Activated T-cell treated with anti-CD3 and anti-CD28 coated beads, Interleukin-2, amount 50 U/mL, for 48 hours (primary cell): ENCODE results near the gene MYL4.
"Not testable (repeated sequence)": the region's sequence is repeated elsewhere in the genome, so short reads cannot be mapped to it uniquely, and the experiment has no call there.

Experiments
- DNase-seq, 2 experiments: peaks; one replicate each; pipeline ENCODE4 v3.0.0-alpha.2; 2020

Gene MYL4

DNA sequence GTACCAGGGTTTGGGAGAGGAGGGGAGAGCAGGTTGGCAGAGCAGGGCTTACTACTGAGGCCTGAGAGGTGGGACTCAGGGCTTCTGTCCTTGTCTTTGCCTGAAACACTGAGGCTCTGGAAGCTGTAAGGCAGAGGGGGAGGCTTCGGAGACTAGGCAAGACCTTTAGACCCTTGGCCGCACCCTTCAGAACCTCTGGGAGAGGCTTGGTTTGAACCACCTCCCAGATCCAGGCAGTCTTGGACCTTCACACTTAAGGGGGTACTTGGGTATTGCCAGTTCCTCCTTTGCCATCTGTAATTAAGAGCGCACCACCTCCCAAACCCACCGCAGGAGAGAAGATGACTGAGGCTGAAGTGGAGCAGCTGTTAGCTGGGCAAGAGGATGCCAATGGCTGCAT is 12.9 kb downstream of the MYL4 start:
- no peak for DNase-seq

DNA sequence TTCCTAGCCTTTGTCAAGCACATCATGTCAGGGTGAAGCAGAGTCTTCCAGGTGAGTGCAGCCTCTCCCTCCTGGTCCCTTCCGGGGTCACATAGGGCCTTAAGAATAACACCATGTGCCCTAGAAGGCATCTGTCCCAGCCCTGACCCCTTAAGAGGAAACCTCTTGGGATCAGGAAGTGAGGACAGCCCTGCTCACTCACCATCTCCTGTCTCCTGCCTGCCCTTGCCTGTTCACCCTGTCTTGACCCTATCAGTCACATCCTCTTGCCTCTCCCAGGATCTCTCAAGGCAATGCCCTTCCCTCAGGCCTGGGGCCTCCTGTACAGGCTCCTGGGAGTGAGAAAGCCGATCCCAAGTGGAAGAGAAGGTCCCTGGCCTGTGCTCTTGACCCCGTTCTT is 13.9 kb downstream of the MYL4 start:
- no peak for DNase-seq

DNA sequence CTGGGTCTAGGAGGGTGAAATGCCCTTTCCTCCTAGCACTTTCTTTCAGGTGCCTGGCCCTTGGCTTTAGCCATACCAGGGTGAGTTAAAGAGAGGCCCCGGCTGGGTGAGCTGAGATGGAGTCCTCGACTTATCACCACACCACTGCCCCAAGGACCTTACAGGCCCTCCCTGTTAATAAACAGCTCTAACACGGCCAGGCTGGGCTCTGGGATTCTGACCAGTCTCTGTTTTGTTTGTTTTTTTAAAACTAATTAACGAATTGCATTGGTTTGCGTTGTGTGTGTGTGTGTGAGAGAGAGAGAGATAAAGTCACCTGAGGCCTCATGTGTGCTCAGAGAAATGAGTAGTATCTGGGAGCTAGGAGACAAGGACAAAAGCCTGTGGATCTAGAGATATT is 14.3 kb downstream of the MYL4 start:
- DNase-seq = no peak

DNA sequence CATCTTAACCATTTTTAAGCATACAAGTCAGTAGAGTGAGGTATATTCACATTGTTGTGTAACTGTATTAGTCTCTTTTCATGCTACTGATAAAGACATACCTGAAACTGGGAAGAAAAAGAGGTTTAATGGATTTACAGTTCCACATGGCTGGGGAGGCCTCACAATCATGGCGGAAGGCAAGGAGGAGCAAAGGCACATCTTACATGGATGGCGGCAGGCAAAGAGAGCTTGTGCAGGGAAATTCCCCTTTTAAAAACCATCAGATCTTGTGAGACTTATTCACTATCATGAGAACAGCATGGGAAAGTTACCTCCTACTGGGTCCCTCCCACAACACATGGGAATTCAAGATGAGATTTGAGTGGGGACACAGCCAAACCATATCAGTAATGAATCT is 14.9 kb downstream of the MYL4 start:
- DNase-seq = not testable (repeated sequence)

DNA sequence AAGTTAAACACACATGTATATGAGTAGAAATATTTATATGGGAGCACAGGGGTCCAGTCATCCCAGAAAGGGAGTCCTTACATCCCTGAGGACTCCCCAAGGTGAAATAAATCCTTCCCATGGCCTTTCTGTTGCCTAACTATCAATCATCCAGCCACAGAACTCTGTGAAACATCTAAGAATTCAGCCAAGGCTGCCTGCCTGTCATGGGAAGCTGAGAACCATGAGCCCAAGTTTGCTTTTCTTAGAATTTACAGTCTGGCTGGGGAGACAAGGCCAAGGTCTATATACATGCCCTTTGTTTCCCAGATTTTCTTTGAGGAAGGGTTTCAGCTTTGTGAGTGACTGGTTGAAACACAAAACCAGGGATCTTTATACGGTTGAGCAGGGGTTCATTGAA is 15.8 kb downstream of the MYL4 start:
- DNase-seq = no peak

DNA sequence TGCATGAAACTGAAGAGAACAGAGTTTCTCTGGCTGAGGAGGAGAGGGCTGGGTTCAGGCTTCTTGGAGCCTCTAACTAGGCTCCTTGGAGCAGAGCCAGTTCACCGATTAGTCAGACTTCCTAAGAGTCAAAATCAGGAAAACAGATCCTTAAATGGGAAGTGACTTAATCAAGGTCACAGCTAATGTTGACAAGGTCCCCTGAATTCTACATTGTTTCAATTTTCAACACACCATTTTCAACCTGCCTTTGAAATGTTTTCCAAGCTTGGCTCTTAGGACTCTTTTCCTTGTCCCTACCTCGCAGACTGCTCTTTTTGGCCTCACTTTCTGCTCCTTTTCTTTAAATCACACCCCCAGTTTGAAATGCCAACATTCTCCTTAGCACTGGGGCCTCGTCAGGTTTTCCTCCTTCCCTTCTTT is 16.3 kb downstream of the MYL4 start:
- DNase-seq = no peak

DNA sequence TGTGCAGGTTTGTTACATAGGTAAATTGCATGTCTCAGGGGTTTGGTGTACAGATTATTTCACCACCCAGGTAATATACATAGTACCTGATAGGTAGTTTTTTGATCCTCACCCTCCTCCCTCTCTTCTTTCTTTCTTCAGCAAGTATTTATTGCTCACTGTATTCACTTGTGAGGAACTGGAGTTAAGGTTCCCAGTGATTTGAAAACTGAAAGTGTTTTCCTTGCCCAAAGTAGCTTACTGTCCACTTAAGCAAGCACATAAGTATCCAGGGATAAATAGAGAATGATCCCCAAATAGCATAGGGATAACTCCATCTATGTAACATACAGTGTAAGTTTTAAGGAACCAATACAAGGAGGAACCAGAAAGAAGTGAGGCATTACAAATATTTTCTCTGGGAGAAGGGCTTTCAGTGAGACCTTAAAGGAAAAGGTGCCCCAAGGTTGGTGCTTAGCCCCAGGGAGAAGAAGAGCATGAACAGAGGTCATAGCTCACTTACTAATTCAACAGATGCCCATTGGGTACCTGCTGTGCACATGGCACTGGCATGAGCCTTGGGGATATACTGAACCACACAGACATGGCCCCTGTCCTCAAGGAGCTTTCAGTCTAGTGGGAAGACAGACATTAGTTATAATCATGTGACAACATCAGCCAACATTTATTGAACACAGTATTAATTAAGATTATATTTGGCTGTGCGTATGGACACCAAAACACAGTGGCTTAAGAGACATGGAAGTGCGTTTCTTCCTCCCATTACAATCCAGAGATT is 17.0 kb downstream of the MYL4 start:
- no peak for DNase-seq

DNA sequence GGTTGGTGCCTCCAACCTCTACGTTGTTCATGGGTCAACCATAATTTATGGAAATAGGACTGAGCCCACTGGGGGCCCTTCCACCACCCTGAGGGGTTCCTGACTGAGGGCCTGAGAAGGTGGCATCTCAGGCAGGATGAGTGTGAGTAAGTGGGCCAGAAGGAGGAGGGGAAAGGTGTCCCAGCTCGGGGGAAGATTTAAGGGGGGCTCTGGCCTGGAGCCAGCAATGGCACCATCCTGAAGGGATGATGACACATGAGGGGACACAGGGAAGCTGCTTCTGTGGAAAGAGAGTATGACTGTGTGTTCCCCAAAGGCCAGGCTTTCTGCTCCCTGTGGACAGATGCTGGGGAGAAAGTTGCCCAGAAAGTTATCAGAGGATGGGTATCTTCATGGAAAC is 18.7 kb downstream of the MYL4 start:
- no peak for DNase-seq

DNA sequence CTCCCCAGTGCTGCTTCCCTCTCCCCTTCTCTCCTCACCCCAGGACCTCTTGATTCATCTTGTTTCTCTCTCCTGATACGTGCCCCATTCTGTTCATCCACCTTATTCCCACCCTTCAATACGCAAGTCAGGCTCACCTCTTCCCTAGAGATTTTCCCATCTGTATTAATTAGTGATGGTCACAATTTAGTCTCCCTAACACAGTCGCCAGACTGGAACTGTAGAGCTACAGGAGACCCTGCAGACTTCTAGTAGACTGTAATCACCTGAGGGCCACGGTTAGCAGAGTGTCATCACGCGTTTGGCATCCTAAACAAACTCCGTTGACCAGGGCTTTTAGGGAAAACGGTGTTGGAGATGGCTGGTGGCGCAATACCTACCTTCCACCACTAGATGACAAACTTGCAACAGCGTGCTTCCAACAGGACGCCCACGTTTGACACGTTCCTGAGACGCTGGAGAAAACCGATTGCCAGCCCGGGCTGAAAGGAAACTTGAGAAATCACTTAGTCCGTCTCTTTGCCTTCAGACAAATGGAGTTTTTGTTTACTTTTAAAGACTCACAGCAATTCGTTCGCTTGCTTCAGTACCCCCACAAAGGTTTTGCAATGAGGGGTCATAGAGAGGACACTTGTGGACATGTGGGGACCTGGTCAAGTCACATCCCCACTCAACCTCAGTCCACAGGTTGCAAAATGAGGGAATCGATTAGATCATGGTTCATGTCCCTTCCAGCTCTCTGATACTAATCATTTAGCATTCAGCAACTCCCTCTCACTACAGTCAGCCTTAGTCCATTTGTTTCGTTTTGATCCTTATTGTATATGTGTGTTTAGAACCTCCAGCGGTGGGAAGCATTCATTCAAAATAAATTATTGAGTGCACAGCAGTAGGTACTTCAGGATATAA is 20.6 kb downstream of the MYL4 start:
- DNase-seq = peak; percentile 78 to 83

DNA sequence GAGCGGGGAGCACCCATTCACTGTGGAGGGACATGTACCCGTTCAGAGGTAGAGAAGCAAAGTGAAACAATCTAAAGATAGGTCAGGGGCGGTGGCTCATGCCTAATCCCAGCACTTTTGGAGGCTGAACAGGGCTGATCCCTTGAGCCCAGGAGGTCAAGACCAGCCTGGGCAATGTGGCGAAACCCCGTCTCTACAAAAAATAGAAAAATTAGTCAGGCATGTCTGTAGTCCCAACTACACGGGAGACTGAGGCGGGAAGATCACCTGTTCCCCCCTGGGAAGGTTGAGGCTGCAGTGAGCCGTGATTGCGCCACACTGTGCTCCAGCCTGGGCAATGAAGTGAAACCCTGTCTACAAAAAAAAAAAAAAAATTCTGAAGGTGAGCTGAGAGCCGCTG is 21.7 kb downstream of the MYL4 start:
- no peak for DNase-seq

DNA sequence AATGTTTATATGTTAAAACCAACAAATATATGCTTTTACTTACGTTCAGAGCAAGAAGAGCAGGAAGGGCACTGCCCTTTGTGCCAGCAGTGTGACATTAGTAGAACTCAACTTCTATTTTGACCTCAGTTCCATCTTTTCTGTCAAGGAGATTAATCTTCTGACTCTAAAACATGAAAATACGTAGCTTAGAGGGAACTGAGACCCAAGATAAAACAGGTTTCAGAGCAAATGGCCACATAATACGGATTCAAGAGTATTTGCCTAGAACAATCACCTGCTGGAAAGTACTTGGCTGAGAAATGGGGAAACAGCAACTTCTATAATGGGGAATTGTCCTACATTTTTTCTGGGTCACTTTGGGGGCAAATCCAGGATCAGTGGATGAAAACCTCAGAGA is 22.2 kb downstream of the MYL4 start:
- DNase-seq = no peak

DNA sequence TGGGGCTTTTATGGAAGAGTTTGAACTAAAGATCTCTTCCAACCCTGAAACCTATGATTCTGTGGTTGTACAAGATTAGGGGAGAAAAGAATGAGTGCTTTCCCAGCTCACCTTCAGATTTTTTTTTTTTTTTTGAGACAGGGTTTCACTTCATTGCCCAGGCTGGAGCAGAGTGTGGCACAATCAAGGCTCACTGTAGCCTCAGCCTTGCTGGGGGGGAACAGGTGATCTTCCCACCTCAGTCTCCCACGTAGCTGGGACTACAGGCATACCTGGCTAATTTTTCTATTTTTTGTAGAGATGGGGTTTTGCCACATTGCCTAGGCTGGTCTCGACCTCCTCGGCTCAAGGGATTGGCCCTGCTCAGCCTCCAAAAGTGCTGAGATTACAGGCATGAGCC is 22.7 kb downstream of the MYL4 start:
- DNase-seq = no peak

DNA sequence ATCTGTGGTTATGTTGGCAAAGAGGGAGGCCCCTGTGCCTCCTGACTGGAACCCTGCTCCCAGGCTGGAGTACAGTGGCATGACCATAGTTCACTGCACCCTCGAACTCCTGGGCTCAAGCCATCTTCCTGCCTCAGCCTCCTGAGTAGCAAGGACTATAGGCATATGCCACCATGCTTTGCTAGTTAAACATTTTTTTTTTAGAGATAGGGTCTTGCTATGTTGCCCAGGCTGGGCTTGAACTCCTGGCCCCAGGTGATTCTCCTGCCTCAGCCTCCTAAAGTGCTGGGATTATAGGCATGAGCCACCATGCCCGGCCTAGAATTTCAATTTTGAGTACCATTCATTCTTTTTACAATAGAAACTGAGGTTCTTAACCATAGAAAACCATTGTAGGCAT is 23.3 kb downstream of the MYL4 start:
- no peak for DNase-seq

DNA sequence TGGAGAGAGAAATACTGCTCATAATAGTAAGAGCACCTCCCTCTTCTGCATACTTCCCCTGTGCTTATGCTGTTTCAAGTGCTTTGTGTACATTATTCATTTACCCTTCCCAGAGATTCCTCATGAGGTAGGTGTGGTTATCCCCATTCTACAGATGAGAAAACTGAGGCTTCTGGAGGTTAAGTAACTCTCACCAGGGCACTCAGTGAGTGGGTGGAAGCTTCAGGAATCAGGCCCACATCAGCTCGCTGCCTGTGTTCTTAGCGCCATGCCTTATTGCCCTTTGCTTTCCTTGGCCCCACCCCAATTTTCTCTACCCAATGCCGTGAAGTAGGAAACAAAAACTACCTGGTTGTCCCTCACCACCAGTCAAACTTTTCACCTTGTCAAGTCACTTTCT is 26.4 kb downstream of the MYL4 start:
- no peak for DNase-seq

DNA sequence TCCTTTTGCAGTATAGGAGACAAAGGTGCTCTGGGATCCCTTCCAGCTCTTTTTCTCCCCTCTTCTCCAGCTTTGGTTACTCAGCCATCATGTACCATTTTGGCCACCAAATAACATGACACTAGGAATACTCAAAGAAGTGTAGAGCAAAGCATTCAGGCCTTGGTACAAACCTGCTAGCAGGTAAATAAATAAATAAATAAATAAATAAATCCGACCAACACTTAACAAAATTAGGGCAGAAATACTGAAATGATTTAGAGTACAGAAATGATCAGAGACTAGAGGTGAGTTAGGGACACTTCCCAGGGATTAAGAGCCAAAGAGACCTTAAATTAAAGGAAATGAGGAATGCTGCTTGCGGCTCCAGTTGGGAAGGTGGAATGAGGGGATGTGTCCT is 26.8 kb downstream of the MYL4 start:
- no peak for DNase-seq

DNA sequence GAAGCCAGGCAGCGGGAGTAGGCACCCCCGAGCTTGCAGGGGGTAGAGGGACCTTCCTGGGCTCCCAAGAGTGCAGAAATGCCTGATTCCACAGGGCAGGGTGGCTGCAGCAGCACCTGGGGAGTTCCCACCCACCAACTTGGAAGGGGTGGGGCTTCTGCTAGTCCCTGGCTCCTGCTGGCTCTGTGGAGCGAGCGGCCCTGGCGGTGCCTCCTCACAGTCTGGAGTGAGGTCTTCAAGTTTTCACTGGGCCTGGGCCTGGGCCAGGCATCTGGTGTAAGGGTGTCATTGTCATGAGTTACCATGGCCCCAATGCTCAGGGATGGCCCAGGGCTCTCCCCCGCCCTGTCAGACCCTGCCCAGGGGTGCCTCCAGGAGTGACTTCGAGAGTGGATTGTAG is 28.7 kb downstream of the MYL4 start:
- no peak for DNase-seq

DNA sequence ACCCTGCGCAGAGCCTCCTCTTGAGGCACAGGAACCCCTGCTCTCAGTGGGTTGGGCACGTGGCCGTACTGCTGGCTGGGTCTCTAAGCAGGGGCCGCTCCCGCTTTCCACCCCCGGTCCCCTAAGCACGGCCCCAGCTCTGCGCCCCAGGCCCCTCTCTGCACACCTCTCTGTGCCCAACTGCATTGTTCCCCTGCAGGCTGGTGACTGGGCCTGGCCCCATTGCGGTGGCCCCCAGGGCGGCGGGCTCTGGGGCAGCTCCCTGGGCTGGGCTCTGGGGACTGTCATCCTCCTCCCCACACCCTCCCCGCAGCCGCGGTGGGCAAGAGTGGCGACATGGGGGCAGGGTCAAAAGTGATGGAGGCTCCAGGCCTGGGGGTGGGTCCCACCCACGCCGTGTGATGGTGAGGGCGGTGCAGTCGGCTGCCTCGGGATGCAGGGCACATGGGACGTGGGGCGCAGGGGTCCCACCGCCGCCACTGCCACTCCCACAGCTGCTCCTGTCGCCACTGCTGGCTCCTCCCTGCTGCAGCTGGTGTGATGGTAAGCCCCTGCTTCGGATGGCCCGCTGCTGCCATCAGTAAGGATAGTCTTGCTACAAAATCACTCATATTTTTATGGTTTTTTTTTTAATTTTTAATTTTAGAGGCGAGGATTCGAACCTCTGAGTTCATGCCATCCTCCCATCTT is 29.3 kb downstream of the MYL4 start:
- no peak for DNase-seq

DNA sequence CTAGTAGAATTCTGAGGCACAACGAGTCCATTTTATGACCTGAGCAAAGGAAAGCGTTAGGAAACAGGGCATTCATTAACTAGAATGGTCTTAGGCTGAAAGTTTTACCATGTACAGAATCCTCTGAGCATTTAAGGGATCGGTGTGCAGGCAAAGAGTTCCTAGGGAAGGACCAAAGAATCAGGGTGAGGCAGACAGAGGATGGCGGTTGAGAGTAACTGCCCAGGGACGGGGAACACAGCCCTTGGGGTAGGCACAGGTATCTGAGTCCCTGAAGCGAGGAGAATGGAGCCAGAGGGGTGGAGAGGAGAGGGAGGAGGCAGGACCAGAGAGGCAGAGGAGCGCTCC is 30.4 kb downstream of the MYL4 start:
- DNase-seq = no peak

DNA sequence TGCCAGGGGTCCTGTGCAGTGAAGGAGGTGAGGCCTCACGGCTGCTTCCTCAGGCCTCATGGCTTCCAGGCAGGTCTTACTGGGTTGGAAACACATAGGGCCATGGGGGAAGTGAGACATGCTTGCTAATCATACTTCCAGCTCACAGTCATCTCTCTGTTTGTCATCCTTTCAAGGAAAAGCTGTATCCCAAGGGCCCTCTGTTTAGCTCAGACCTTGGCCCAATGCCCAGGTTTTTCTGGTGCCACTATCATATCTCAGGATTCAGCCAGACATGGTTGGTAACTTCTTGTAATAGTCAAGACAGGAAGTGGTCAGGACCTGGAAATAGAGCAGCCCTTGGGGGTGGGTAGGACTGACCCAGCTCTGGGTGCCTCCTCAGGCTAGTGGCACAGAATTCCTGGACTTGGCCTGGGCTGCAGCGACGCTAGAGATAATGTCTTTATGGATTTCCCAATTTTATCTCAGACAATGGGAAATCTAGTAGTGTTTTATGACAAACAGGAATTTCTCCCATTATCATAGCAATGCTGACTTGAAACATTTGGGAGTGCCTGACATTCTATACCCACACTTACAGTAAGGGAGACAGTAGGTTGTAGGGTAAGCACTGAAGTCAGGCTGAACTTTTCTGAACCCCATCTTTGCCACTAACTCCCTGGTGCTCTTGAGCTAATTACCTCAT is 31.0 kb downstream of the MYL4 start:
- DNase-seq = no peak

DNA sequence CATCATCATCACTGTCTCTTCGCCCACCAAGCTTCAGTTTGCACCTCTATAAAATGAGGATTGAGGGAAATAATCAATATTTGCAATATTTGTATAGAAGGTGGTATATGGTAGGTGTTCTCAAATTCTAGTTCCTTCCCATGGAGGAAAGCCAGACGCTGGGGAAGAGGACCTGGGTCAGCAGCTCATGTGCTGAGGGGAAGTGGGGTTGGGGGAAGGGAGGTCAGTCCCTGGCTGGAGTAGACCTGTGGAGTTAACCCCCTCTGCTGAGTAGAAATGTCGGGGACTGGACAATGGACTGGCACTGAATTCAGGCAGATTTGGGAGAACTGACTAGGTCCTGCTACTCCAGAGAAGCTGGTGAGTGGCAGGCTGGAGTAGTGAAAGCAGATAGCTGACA is 31.7 kb downstream of the MYL4 start:
- DNase-seq = no peak

DNA sequence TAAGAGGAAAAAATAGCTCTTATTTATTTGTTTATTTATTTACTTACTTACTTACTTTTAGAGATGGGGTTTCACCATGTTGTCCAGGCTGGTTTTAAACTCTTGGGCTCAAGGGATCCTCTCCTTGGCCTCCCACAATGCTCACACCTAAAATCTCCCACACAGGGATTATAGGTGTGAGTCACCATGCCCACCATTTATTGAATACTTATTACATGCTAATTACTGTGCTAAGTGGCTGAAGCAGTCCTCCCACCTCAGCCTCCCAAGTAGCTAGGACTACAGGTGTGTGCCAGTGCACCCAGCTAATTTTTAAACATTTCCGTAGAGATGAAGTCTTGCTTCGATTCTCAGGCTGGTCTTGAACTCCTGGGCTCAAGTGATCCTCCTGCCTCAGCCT is 33.5 kb downstream of the MYL4 start:
- DNase-seq = no peak

DNA sequence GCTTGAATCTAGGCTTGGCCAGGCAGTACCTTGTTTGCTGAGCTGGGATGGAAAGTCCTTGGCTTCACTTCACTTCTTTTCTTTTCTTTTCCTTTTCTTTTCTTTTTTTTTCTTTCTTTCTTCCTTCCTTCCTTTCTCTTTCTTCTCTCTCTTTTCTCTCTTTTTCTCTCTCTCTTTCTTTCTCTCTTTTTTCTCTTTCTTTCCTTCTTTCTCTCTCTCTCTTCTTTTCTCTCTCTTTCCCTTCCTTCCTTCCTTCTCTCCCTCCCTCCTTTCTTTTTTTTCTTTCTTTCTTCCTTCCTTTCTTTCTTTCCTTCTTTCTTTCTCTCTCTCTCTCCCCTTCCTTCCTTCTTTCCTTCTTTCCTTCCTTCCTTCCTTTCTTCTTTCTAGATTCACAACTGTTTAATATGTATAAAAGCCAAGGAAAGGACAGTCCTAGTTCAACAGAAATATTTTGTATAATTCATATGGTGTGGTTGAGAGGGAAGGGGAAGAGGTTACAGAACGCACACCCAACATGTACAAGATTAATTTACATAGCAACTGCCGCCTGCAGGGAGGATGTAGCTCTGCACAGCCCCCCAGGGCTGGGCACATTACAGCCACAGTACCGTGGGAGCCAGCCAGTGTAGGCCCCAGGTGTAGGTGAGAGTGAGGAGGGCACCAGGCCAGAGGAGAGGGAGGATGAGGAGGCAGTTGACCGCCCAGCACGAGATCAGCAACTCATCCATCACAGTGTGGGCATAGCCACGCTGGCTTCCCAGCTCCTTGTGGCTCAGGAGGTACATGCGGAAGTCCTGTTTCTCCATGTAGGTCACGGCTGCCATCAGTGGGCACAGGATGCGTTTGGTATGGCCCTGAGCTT is 34.8 kb downstream of the MYL4 start:
- DNase-seq = no peak
